Natural killer cell treated with Interleukin-12 subunit alpha and Interleukin-12 subunit beta and Interleukin-15 and Interleukin-18, amount 100 ng/mL, for 72 hours (primary cell): ENCODE results near the gene TMEM239. TPM values are rescaled to one million over a fixed set of nuclear protein-coding genes. Genes with fewer than 3 reads are reported as not detected.

Source experiments
- ATAC-seq, 2 donors: fragments of 150-1000 bp; cut with Tn5 transposase in 1 of 2; sonication (Bioruptor Pico), chemical (Tn5 transposase) in 1 of 2; 2 replicates each; pipeline ENCODE4 v1.10.0; 2021
- DNase-seq: peaks from one replicate; pipeline ENCODE4 v3.0.0; 2022; ENCODE audit warnings: low spot score
- H3K27ac Mint-ChIP-seq, 2 donors: 1 replicate in 1 of 2; 2 replicates in 1 of 2; pipeline ENCODE4 v1.8.0; 2022; ENCODE audit warnings: mixed read lengths in 2 of 2, mild to moderate bottlenecking in 1 of 2, moderate library complexity in 1 of 2
- H3K27me3 Mint-ChIP-seq, 2 donors: 1 replicate in 1 of 2; 2 replicates in 1 of 2; pipeline ENCODE4 v1.8.0; 2022; ENCODE audit warnings: mixed read lengths in 2 of 2
- H3K36me3 Mint-ChIP-seq: one replicate; pipeline ENCODE4 v1.8.0; 2022; ENCODE audit warnings: mixed read lengths
- H3K4me1 Mint-ChIP-seq, 2 donors: 1 replicate in 1 of 2; 2 replicates in 1 of 2; pipeline ENCODE4 v1.8.0; 2022; ENCODE audit warnings: low read depth in 2 of 2, mixed read lengths in 2 of 2, mild to moderate bottlenecking in 1 of 2
- H3K4me3 Mint-ChIP-seq: one replicate; pipeline ENCODE4 v1.8.0; 2022; ENCODE audit warnings: mixed read lengths
- H3K9me3 Mint-ChIP-seq: 2 replicates; pipeline ENCODE4 v1.8.0; 2022; ENCODE audit warnings: mixed read lengths
- total RNA-seq, 2 donors: library from RNA; stranded (reverse); gene quantifications; one replicate each; pipeline ENCODE4 v1.2.3, GENCODE V29; 2022

TMEM239 gene
- total RNA-seq, 2 donors from 2014 or later: not detected

- H3K27me3 Mint-ChIP-seq: peaks cover 11 to 23% of the 10 kb centered on the region in 2 donors
- peaks cover 19 to 20% of the 10 kb centered on the region in 2 donors for H3K4me1 Mint-ChIP-seq
- no peak for DNase-seq
- no peak overlapping the region for H3K4me3 Mint-ChIP-seq
- H3K9me3 Mint-ChIP-seq: no peaks in the 10 kb centered on the region
- ATAC-seq: no peak
- peaks cover 14% of the 10 kb centered on the region for H3K36me3 Mint-ChIP-seq
- no peak overlapping the region for H3K27ac Mint-ChIP-seq
Measured at GRCh38 chr20:2795451-2795850, 20.7 kb upstream of the TMEM239 start.

GRCh38 chr20:2796011-2796660, 20.0 kb upstream of the TMEM239 start:
- Mint-ChIP-seq H3K9me3 (no peaks in the 10 kb centered on the region), H3K4me3 (no peak overlapping the region), H3K27ac (no peak overlapping the region), H3K27me3 (peaks cover 11 to 28% of the 10 kb centered on the region in 2 donors), H3K36me3 (peaks cover 14% of the 10 kb centered on the region), H3K4me1 (peaks cover 25 to 26% of the 10 kb centered on the region in 2 donors)
- ATAC-seq (no peak), DNase-seq (no peak)

- Mint-ChIP-seq H3K36me3 (peaks cover 14% of the 10 kb centered on the region), H3K4me1 (peaks cover 33% of the 10 kb centered on the region in 2 donors), H3K4me3 (no peak overlapping the region)
Measured at GRCh38 chr20:2797136-2797983, 18.8 kb upstream of the TMEM239 start.

GRCh38 chr20:2798095-2798805, 17.9 kb upstream of the TMEM239 start:
- peaks cover 37% of the 10 kb centered on the region in 2 donors for H3K4me1 Mint-ChIP-seq
- peak overlapping the region; percentile 100 for H3K4me3 Mint-ChIP-seq
- H3K36me3 Mint-ChIP-seq: peaks cover 18% of the 10 kb centered on the region
- H3K27ac Mint-ChIP-seq: peak overlapping the region in 1 of 2 donors; percentile 94
- no peaks in the 10 kb centered on the region for H3K9me3 Mint-ChIP-seq
- ATAC-seq (no peak), DNase-seq (no peak)
- peaks cover 15 to 39% of the 10 kb centered on the region in 2 donors for H3K27me3 Mint-ChIP-seq

More at GRCh38 chr20:2797136-2797983, 18.8 kb upstream of the TMEM239 start:
- Mint-ChIP-seq H3K27me3 (peaks cover 12 to 35% of the 10 kb centered on the region in 2 donors), H3K27ac (no peak overlapping the region), H3K9me3 (no peaks in the 10 kb centered on the region)
- DNase-seq (no peak), ATAC-seq (no peak)

GRCh38 chr20:2798814-2799213, 17.4 kb upstream of the TMEM239 start:
- Mint-ChIP-seq H3K9me3 (no peaks in the 10 kb centered on the region), H3K27ac (peak overlapping the region; percentile 94 to 98), H3K4me3 (peak overlapping the region; percentile 100), H3K4me1 (peaks cover 37% of the 10 kb centered on the region in 2 donors), H3K36me3 (peaks cover 18% of the 10 kb centered on the region), H3K27me3 (peaks cover 15 to 38% of the 10 kb centered on the region in 2 donors)
- ATAC-seq (no peak), DNase-seq (no peak)

GRCh38 chr20:2799271-2799670, 16.9 kb upstream of the TMEM239 start:
- Mint-ChIP-seq H3K27me3 (peaks cover 16 to 43% of the 10 kb centered on the region in 2 donors), H3K36me3 (peaks cover 18% of the 10 kb centered on the region), H3K9me3 (no peaks in the 10 kb centered on the region), H3K4me1 (peaks cover 37 to 38% of the 10 kb centered on the region in 2 donors), H3K4me3 (peak overlapping the region; percentile 100), H3K27ac (peak overlapping the region; percentile 94 to 98)
- ATAC-seq (no peak), DNase-seq (no peak)

- Mint-ChIP-seq H3K4me1 (peaks cover 37 to 40% of the 10 kb centered on the region in 2 donors), H3K27me3 (peaks cover 19 to 47% of the 10 kb centered on the region in 2 donors), H3K36me3 (peaks cover 18% of the 10 kb centered on the region), H3K4me3 (peak overlapping the region; percentile 100), H3K27ac (peak overlapping the region; percentile 94 to 98), H3K9me3 (no peaks in the 10 kb centered on the region)
- DNase-seq: no peak
- no peak for ATAC-seq
Measured at GRCh38 chr20:2799688-2800520, 16.3 kb upstream of the TMEM239 start.

GRCh38 chr20:2800521-2801285, 15.5 kb upstream of the TMEM239 start, which contains the start of gene CPXM1:
Gene CPXM1 (minus strand): TSS chr20:2800627. CDS start chr20:2800572, 55 bp downstream.
- peaks cover 37 to 40% of the 10 kb centered on the region in 2 donors for H3K4me1 Mint-ChIP-seq
- peaks cover 18% of the 10 kb centered on the region for H3K36me3 Mint-ChIP-seq
- H3K4me3 Mint-ChIP-seq: peak within 1 kb of the TSS; percentile 100
- H3K9me3 Mint-ChIP-seq: no peaks in the 10 kb centered on the region
- ATAC-seq: peak; percentile 83 to 89
- peak within 1 kb of the TSS; percentile 94 to 98 for H3K27ac Mint-ChIP-seq
- H3K27me3 Mint-ChIP-seq: peaks cover 23 to 47% of the 10 kb centered on the region in 2 donors
- DNase-seq: peak; percentile 81

- peak overlapping the region; percentile 94 to 98 for H3K27ac Mint-ChIP-seq
- H3K27me3 Mint-ChIP-seq: peaks cover 28 to 52% of the 10 kb centered on the region in 2 donors
- no peaks in the 10 kb centered on the region for H3K9me3 Mint-ChIP-seq
- peaks cover 37 to 42% of the 10 kb centered on the region in 2 donors for H3K4me1 Mint-ChIP-seq
- ATAC-seq (no peak), DNase-seq (no peak)
- peaks cover 18% of the 10 kb centered on the region for H3K36me3 Mint-ChIP-seq
- peak overlapping the region; percentile 94 for H3K4me3 Mint-ChIP-seq
Measured at GRCh38 chr20:2801286-2801728, 14.9 kb upstream of the TMEM239 start.

GRCh38 chr20:2804041-2804828, 11.9 kb upstream of the TMEM239 start:
- Mint-ChIP-seq H3K27me3 (peaks cover 39 to 55% of the 10 kb centered on the region in 2 donors), H3K4me1 (peaks cover 28 to 39% of the 10 kb centered on the region in 2 donors), H3K9me3 (no peaks in the 10 kb centered on the region), H3K27ac (peak overlapping the region in 1 of 2 donors; percentile 39), H3K36me3 (peaks cover 13% of the 10 kb centered on the region), H3K4me3 (no peak overlapping the region)
- ATAC-seq (no peak), DNase-seq (no peak)

GRCh38 chr20:2804852-2805688, 11.1 kb upstream of the TMEM239 start:
- no peak for ATAC-seq
- Mint-ChIP-seq H3K27ac (no peak overlapping the region), H3K4me1 (peaks cover 19 to 30% of the 10 kb centered on the region in 2 donors), H3K9me3 (no peaks in the 10 kb centered on the region), H3K36me3 (peaks cover 4% of the 10 kb centered on the region), H3K4me3 (no peak overlapping the region), H3K27me3 (peaks cover 32 to 49% of the 10 kb centered on the region in 2 donors)
- no peak for DNase-seq
